Common myeloid progenitor, CD34-positive (primary cell): ENCODE data around the gene IPO9.

Experiments
- CTCF ChIA-PET: fragments of 350-600 bp; sonication (Branson Sonifier 250); formaldehyde crosslinking; loops from one replicate; lab custom pipeline; 2021; ENCODE audit warnings: antibody characterized with exemption; lab: Charles Lee
- POLR2A ChIA-PET: fragments of 350-600 bp; sonication (Branson Sonifier 250); formaldehyde crosslinking; loops from one replicate; lab custom pipeline; 2021; ENCODE audit warnings: antibody characterized with exemption; lab: Charles Lee
- DNase-seq, 3 donors: peaks; one replicate each; pipeline versions ENCODE4 v3.0.0 to v3.0.0-alpha.2; 2013
- H3K27ac ChIP-seq, 2 experiments: 1 replicate in 1 of 2; 2 replicates in 1 of 2; pipeline ENCODE4 v1.7.0; 2013; ENCODE audit warnings: inconsistent platforms in 2 of 2, low read length in 2 of 2, mild to moderate bottlenecking in 2 of 2, low read depth in 1 of 2, moderate library complexity in 1 of 2; ENCODE audit not compliant: severe bottlenecking in 2 of 2, insufficient read depth in 1 of 2, poor library complexity in 1 of 2
- H3K27me3 ChIP-seq, 5 experiments: replicated peaks in 2 of 5; 1 replicate in 3 of 5; 2 replicates in 2 of 5; pipeline versions ENCODE4 v1.6.1 to v1.7.0; 2013; ENCODE audit warnings: low read length in 4 of 5, mild to moderate bottlenecking in 2 of 5, moderate library complexity in 2 of 5, inconsistent platforms in 1 of 5; ENCODE audit not compliant: insufficient read depth in 5 of 5, control insufficient read depth in 4 of 5
- H3K36me3 ChIP-seq, 4 experiments: 1 replicate in 2 of 4; 2 replicates in 2 of 4; pipeline versions ENCODE4 v1.6.1 to v1.7.0; 2013; ENCODE audit warnings: low read length in 3 of 4, control low read depth in 1 of 4, mild to moderate bottlenecking in 1 of 4; ENCODE audit not compliant: control insufficient read depth in 4 of 4, insufficient read depth in 4 of 4
- H3K4me1 ChIP-seq, 4 experiments: 1 replicate in 3 of 4; 2 replicates in 1 of 4; pipeline versions ENCODE4 v1.6.1 to v1.7.1; 2013; ENCODE audit warnings: low read length in 3 of 4, mild to moderate bottlenecking in 3 of 4, control low read depth in 1 of 4, inconsistent platforms in 1 of 4, moderate library complexity in 1 of 4; ENCODE audit not compliant: control insufficient read depth in 4 of 4, insufficient read depth in 4 of 4; ENCODE audit errors: control extremely low read depth in 1 of 4
- H3K4me3 ChIP-seq, 7 experiments: 1 replicate in 4 of 7; 2 replicates in 3 of 7; pipeline versions ENCODE4 v1.5.1 to v1.7.0; 2013; ENCODE audit warnings: mild to moderate bottlenecking in 7 of 7, low read length in 6 of 7, moderate library complexity in 6 of 7, inconsistent platforms in 2 of 7, low read depth in 2 of 7, control low read depth in 1 of 7; ENCODE audit not compliant: insufficient read depth in 4 of 7, control insufficient read depth in 1 of 7; ENCODE audit errors: extremely low read depth in 1 of 7
- H3K9me3 ChIP-seq, 5 experiments: 1 replicate in 4 of 5; 2 replicates in 1 of 5; pipeline versions ENCODE4 v1.6.1 to v1.7.1; 2013; ENCODE audit warnings: low read length in 4 of 5, mild to moderate bottlenecking in 2 of 5, inconsistent platforms in 1 of 5, low read depth in 1 of 5, moderate library complexity in 1 of 5; ENCODE audit not compliant: control insufficient read depth in 4 of 5, insufficient read depth in 2 of 5; ENCODE audit errors: control extremely low read depth in 1 of 5
- WGBS: methylation state at CpG from one replicate; pipeline ENCODE4 v1.1.5; 2013; ENCODE audit not compliant: insufficient coverage; 5-methylcytosine and 5-hydroxymethylcytosine counted together

The IPO9 gene

GRCh38 chr1:201894343-201895119, 65.6 kb downstream of the IPO9 start:
- Histone ChIP-seq H3K4me3 (no peak overlapping the region), H3K27me3 (peaks cover 5 to 22% (median 18%) of the 10 kb centered on the region in 5 experiments), H3K36me3 (no peaks in the 10 kb centered on the region), H3K27ac (no peak overlapping the region), H3K9me3 (no peaks in the 10 kb centered on the region), H3K4me1 (peaks cover 0 to 3% (median under 1%) of the 10 kb centered on the region in 4 experiments)
- WGBS = 94% methylated on average over 5 of the region's 5 CpGs
- ChIA-PET POLR2A (no interaction called here), CTCF (interaction anchor here (0.9 to 13.8 kb wide), 18 partner anchors 8 to 227 kb away, joined by 3 to 156 read pairs (median 10); partner anchors contain the start of gene LMOD1)
- DNase-seq = no peak

- Histone ChIP-seq H3K36me3 (no peaks in the 10 kb centered on the region), H3K27me3 (peaks cover 2 to 16% (median 12%) of the 10 kb centered on the region in 5 experiments), H3K27ac (no peak overlapping the region), H3K9me3 (no peaks in the 10 kb centered on the region), H3K4me1 (peaks cover 0 to 3% (median under 1%) of the 10 kb centered on the region in 4 experiments), H3K4me3 (no peak overlapping the region)
- DNase-seq = no peak
- CTCF ChIA-PET = interaction anchor here (0.7 to 13.8 kb wide), 26 partner anchors 8 to 239 kb away, joined by 3 to 156 read pairs (median 7); partner anchors contain the start of gene LMOD1
- WGBS = 98% methylated on average over 7 of the region's 7 CpGs
- POLR2A ChIA-PET = interaction anchor here (1.4 kb wide), 1 partner anchor 77 kb away, joined by 6 read pairs; no protein-coding TSS in a partner anchor
Measured at GRCh38 chr1:201895120-201895665, 66.2 kb downstream of the IPO9 start.

GRCh38 chr1:201895913-201896807, 67.2 kb downstream of the IPO9 start:
- POLR2A ChIA-PET = interaction anchor here (1.4 kb wide), 1 partner anchor 76 kb away, joined by 6 read pairs; no protein-coding TSS in a partner anchor
- WGBS = 6% methylated on average over 7 of the region's 10 CpGs
- peak; percentile 89 to 93 (median 92) for DNase-seq
- CTCF ChIA-PET = interaction anchor here (0.7 to 13.8 kb wide), 33 partner anchors 9 to 238 kb away, joined by 3 to 156 read pairs (median 5); partner anchors contain the start of genes LMOD1 and RNPEP
- Histone ChIP-seq H3K36me3 (no peaks in the 10 kb centered on the region), H3K4me3 (peak overlapping the region in 1 of 7 experiments; percentile 60), H3K4me1 (peaks cover 0 to 3% (median 0%) of the 10 kb centered on the region in 4 experiments), H3K9me3 (no peaks in the 10 kb centered on the region), H3K27ac (no peak overlapping the region), H3K27me3 (peaks cover 0 to 10% (median 2%) of the 10 kb centered on the region in 5 experiments)

- Histone ChIP-seq H3K36me3 (no peaks in the 10 kb centered on the region), H3K4me1 (peaks cover 0 to 3% (median 0%) of the 10 kb centered on the region in 4 experiments), H3K27me3 (peaks cover 0 to 10% (median 0%) of the 10 kb centered on the region in 5 experiments), H3K4me3 (no peak overlapping the region), H3K9me3 (no peaks in the 10 kb centered on the region), H3K27ac (no peak overlapping the region)
- POLR2A ChIA-PET = interaction anchor here (1.4 kb wide), 1 partner anchor 76 kb away, joined by 6 read pairs; no protein-coding TSS in a partner anchor
- CTCF ChIA-PET = interaction anchor here (0.9 to 13.8 kb wide), 23 partner anchors 9 to 237 kb away, joined by 3 to 156 read pairs (median 7); partner anchors contain the start of gene LMOD1
- DNase-seq = no peak
- WGBS = 100% methylated on average over 1 of the region's 2 CpGs
Measured at GRCh38 chr1:201896951-201897391, 68.0 kb downstream of the IPO9 start.

GRCh38 chr1:201898240-201898894, 69.4 kb downstream of the IPO9 start:
- ChIA-PET CTCF (interaction anchor here (0.5 to 13.8 kb wide), 10 partner anchors 14 to 467 kb away, joined by 3 to 156 read pairs (median 4); partner anchors contain the start of gene LMOD1), POLR2A (no interaction called here)
- Histone ChIP-seq H3K27me3 (peaks cover 0 to 7% (median 0%) of the 10 kb centered on the region in 5 experiments), H3K9me3 (no peaks in the 10 kb centered on the region), H3K27ac (no peak overlapping the region), H3K36me3 (no peaks in the 10 kb centered on the region), H3K4me1 (peaks cover 0 to 3% (median 0%) of the 10 kb centered on the region in 4 experiments), H3K4me3 (no peak overlapping the region)
- 100% methylated on average over 4 of the region's 4 CpGs for WGBS
- no peak for DNase-seq

- no peak overlapping the region for H3K4me3 ChIP-seq
- 90% methylated on average over 2 of the region's 4 CpGs for WGBS
- no peaks in the 10 kb centered on the region for H3K36me3 ChIP-seq
- peaks cover 0 to 3% (median 0%) of the 10 kb centered on the region in 4 experiments for H3K4me1 ChIP-seq
- DNase-seq = no peak
- no peaks in the 10 kb centered on the region for H3K9me3 ChIP-seq
- H3K27ac ChIP-seq = no peak overlapping the region
- ChIA-PET CTCF (interaction anchor here (1.2 to 13.8 kb wide), 7 partner anchors 14 to 73 kb away, joined by 3 to 156 read pairs (median 45); partner anchors contain the start of gene LMOD1), POLR2A (interaction anchor here (0.6 kb wide), 1 partner anchor 151 kb away, joined by 7 read pairs; no protein-coding TSS in a partner anchor)
- H3K27me3 ChIP-seq = peaks cover 0 to 5% (median 0%) of the 10 kb centered on the region in 5 experiments
Measured at GRCh38 chr1:201898992-201899391, 70.0 kb downstream of the IPO9 start.
